ENCODE measurements around the gene ZC3H12D. TPM values are rescaled to one million over a fixed set of nuclear protein-coding genes. Genes with fewer than 3 reads are reported as not detected.

ZC3H12D gene
- total and polyA plus RNA-seq, 2 of the 8 experiments (the other 6 are each of a cell fraction or from before 2014, with no cell fraction given) = 0.05 to 0.07 TPM

DNA sequence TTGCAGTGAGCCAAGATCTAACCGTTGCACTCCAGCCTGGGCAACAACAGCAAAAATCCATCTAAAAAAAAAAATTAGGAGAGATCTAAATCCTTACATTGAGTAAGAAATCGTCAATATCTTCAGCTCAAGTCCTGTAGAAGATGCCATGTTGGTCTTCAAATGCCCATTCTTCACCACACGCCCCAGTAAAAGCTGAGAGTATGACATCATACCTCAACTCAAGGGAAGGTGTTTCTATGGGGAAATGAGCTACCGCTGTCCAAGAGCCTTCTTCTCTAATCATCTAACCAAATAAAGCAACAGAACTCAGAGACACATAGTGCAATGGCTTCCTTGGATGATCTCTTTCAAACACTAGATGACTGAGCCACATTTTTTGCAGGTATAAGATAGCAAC, 2.5 kb upstream of the ZC3H12D start (continued):
- no peak for TF ChIP-seq CHD7 (IDR thresholded peaks at IDR 0.05; ENCODE audit: insufficient replicate concordance, low read length)
- TF ChIP-seq GTF2F1 (IDR thresholded peaks at IDR 0.05; ENCODE audit: borderline replicate concordance, low read depth, low read length) = no peak
- TF ChIP-seq POLR2A (IDR thresholded peaks at IDR 0.05; ENCODE audit: control extremely low read depth in 1 of 2, low read depth in 2 of 2, low read length in 2 of 2) = no peak
- TF ChIP-seq SP1 (IDR thresholded peaks at IDR 0.05; ENCODE audit: low read depth, low read length) = no peak
- no peak for TF ChIP-seq JUN (IDR thresholded peaks at IDR 0.05; ENCODE audit: low read depth, low read length)
- no peak for TF ChIP-seq TBP (IDR thresholded peaks at IDR 0.05; ENCODE audit: low read depth, low read length)
- no peak for TF ChIP-seq EGR1 (IDR thresholded peaks at IDR 0.05; ENCODE audit: borderline replicate concordance, low read depth, low read length)
- TF ChIP-seq TAF1 (IDR thresholded peaks at IDR 0.05; ENCODE audit: low read depth, low read length) = no peak
- TF ChIP-seq SUZ12 (IDR thresholded peaks at IDR 0.05; ENCODE audit: low read length) = no peak
- no peak for TF ChIP-seq RNF2 (IDR thresholded peaks at IDR 0.05; ENCODE audit: borderline replicate concordance, low read depth, low read length, missing control alignments, poor library complexity, severe bottlenecking)
- TF ChIP-seq RXRA (IDR thresholded peaks at IDR 0.05; ENCODE audit: insufficient read depth, low read depth, low read length) = no peak
- no peak for TF ChIP-seq NANOG (IDR thresholded peaks at IDR 0.05; ENCODE audit: insufficient read depth, low read depth, low read length, poor library complexity, severe bottlenecking)
